HG03378 (cell line): ENCODE measurements around the gene PKDREJ.
"Not testable (repeated sequence)": the region's sequence is repeated elsewhere in the genome, so short reads cannot be mapped to it uniquely, and the experiment has no call there.

ENCODE experiments used
- ATAC-seq: cut with Tn5 transposase; IDR thresholded peaks from one replicate; pipeline ENCODE4 v1.9.1; 2021; ENCODE audit warnings: mild to moderate bottlenecking, moderate library complexity; ENCODE audit not compliant: unreplicated experiment

PKDREJ gene, protein sequence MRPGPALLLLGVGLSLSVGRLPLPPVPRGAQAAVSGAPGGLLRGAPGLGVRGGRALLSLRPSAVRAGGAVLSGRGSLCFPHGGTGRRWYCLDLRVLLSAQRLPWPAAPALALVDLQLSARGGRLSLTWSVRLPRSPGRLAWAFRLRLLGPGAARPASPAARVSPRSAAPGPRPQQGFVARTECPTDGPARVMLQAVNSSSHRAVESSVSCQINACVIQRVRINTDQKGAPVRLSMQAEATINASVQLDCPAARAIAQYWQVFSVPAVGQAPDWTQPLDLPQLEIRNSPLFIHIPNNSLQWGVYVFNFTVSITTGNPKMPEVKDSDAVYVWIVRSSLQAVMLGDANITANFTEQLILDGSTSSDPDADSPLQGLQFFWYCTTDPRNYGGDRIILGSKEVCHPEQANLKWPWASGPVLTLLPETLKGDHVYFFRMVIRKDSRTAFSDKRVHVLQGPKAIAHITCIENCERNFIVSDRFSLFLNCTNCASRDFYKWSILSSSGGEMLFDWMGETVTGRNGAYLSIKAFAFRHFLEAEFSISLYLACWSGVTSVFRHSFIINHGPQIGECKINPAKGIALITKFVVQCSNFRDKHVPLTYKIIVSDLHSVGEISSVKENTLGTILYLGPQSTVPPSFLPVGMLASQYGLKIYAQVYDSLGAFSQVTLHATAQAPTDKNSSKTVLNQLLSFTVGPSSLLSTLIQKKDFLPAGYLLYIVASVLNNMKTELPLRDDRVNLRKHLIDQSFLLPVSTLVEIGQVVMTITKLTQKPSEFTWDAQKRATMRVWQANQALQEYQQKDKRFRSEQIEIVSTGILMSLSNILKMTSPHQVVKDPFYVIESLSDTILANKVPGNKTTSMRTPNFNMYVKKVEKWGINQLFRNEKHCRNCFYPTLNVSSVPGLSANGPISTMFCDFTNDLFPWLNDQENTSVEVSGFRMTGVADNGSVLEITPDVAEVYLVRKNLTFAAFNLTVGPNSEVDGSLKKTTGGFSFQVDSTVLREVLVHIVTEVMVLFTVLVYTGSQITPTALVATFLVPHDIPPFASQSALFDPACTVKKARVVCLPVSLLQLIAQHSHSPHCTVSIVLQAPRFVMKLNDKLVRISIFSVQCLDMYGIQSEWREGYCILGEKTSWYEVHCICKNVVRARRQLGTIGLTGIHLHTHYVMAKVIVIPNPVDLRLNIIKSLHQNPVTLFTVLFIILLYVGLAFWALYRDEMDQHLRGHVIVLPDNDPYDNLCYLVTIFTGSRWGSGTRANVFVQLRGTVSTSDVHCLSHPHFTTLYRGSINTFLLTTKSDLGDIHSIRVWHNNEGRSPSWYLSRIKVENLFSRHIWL (N-terminal part only)

DNA sequence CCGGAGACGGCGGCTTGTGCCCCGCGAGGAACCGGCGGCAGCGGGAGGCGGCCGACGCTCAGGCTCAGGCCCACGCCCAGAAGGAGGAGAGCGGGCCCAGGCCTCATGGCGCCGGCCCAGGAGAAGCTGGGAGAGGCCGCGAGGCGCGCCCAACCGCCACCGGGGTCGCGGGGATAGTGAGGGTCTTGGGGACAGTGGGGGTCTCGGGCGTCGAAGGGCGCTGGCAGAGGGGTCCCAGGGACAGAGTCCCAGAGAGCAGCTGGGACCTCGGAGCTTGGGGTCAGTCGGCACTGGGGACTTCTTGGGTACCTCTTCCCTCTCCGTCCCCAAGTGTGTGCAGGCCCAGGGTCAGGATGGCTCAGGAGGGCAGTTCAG is at the start of gene PKDREJ:
Gene PKDREJ, minus strand, starts transcription at position 128 of the 375 bp plus-strand sequence. Its CDS starts 21 bp downstream, at position 107.
- ATAC-seq, result no peak

DNA sequence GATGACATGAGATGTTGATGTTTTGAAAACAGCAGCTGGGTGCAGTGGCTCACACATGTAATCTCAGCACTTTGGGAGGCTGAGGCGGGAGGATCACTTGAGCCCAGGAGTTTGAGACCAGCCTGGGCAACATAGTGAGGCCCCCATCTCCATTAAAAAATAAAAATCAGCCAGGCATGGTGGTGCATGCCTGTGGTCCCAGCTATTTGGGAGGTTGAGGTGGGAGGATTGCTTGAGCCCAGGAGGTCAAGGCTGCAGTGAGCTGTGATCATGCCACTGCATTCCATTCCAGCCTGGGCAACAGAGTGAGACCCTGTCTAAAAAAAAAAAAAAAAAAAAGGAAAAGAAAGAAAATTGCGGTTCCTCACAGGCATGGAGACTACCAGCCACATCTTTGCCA is 49.7 kb upstream of the PKDREJ start:
- not testable (repeated sequence) for ATAC-seq

DNA sequence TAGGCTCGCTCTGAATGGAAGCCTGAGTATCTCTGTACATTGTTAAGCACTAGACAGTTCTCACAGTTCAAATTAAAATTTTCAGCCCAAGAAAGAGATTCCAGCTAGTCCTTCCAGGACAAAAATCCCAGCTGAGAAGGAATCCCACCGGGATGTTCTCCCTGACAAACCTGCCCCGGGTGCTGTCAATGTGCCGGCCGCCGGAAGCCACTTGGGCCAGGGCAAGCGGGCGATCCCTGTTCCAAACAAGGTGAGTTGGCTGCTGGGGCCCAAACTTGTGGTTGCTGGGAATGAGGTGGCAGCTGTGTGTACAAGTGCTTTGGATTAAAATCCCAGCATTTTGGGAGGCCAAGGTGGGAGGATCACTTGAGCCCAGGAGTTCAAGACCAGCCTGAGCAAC is 48.9 kb upstream of the PKDREJ start:
- ATAC-seq, result no peak

DNA sequence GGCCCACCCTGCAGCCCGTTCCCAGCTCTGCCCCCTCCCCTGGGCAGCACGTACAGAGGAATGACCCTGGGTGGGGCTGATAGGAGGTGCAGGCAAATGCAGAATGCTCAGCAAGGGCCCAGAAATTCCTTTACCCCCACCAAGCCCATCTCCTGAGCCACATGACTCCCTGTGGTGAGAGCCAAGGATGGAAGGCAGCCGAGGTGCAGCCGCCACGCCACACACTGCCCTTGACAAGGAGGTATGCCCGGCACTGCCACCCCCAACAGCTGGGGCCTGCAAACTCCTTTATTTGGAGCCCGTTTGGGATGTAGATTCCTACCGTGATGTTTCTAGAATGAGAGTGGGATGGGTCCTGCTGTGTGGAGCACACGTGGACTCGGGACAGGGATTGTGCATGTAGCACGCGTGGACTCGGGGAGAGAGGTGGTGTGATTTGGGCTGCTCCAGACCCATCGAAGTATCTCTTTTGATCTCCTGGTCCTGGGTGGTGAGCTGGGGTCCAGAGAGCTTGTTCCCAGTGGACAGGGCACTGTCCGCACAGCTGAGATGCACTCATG is 46.5 kb upstream of the PKDREJ start:
- ATAC-seq, result no peak

DNA sequence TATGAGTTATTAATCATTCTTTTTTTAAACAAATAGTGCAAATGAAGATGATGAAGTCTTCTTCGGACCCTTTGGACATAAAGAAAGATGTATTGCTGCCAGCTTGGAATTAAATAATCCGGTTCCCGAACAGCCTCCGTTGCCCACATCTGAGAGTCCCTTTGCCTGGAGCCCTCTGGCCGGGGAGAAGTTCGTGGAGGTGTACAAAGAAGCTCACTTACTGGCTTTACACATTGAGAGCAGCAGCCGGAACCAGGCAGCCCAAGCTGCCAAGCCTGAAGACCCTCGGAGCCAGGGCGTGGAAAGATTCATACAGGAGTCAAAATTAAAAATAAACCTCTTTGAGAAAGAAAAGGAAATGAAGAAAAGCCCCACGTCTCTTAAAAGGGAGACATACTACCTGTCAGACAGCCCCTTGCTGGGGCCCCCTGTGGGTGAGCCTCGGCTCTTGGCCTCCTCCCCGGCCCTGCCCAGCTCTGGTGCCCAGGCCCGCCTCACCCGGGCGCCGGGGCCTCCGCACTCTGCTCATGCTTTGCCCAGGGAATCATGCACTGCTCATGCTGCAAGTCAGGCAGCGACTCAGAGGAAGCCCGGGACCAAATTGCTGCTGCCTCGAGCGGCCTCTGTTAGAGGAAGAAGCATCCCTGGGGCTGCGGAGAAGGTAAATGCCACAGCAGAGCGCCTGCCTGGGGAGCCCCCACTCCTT is 45.3 kb upstream of the PKDREJ start:
- no peak for ATAC-seq

DNA sequence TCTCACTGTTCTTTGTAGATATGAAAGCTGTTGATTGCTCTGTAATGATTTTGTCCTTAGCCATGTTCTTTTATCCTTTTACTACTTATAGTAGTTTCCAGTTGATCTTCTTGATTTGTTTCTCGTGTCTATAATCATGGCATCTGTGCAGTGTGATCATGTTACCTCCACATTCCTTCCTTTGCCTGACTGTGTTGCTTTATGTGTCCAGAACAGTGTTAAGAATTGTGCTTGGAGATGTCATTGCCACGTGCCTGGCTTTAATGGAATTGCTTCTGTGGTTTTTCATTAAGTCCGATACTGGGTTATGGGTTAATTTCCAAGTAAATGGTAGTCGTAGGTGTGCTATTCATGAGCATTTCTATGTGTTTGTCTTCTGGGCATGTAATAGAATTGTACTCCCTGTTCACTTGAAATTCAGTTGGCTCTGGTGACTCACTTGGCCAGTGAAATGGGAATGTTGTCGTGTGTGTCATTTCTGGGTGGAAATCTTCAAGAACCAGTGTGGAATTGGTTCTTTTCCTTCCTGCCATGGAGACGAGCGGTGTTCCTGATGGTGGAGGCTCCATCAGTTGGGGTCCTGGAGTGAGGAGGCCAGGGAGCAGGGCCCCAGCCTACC is 40.3 kb upstream of the PKDREJ start:
- ATAC-seq, result no peak

DNA sequence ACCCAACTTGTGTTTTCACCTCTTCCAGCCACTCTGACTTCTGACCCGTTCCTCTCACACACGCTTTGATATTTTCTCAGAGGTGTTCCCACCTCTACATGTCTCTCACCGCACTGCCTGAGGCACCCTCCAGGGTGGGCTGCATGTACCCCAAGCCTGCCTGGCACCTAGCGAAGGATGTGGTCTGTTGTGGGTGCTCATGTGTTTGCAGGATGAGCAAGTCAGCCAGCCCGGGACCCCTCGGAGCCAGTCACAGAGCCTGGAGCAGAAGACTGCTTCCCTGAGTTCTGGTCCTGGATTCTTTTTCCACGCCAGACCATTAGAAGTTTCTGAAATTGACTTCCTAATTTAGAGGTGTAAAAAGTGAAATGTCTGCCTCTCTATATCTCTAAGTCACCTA is 37.3 kb upstream of the PKDREJ start:
- ATAC-seq, result no peak

DNA sequence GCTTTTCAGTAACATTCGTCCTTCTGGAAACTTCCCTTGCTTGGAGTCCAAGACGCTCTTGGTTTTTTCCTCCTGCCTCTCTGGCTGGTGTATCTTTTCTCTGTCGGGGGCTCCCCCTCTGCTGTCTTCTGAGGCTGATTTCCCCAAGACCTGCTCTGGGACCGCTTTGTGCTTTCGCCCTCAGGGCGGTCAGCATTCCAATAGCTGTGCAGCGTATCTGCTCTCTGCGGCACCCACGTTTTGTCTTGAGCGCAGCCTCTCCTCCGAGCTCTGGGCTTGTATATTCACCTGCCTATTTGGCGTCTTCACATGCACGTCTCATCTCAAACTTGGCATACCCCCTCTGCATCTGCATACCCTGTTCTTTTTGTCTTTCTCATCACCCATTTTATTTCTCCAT is 36.0 kb upstream of the PKDREJ start:
- ATAC-seq, result no peak

DNA sequence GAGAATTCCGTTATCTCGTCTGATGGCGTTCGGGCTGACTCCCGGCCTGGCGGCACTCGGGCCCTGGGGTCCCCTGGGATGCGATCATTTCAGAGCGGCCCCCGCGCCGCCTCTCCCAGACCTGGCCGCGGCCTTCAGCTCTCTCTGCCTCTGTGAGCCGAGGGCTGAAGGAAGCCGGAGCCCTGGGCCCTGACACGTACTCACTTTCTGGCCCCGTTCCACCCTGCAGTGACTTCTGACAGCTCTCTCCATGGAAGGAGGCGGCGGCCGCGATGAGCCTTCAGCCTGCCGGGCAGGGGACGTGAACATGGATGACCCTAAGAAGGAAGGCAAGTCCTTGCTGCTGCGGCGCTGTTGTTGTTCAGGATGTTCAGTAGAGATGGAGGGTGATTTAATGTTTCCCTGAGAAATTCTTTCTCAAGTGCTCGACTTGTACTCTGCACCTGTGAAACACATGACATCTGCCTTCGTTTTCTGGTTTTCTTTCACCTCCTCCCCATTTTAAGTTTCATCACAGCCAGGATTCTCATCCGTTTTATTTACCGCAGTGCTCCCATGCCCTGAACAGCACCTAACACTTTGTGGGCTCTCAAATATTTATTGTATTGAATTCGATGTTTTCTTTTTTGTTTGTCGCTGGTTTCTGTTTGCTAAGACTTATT is 34.1 kb upstream of the PKDREJ start:
- ATAC-seq, result peak; percentile 3

DNA sequence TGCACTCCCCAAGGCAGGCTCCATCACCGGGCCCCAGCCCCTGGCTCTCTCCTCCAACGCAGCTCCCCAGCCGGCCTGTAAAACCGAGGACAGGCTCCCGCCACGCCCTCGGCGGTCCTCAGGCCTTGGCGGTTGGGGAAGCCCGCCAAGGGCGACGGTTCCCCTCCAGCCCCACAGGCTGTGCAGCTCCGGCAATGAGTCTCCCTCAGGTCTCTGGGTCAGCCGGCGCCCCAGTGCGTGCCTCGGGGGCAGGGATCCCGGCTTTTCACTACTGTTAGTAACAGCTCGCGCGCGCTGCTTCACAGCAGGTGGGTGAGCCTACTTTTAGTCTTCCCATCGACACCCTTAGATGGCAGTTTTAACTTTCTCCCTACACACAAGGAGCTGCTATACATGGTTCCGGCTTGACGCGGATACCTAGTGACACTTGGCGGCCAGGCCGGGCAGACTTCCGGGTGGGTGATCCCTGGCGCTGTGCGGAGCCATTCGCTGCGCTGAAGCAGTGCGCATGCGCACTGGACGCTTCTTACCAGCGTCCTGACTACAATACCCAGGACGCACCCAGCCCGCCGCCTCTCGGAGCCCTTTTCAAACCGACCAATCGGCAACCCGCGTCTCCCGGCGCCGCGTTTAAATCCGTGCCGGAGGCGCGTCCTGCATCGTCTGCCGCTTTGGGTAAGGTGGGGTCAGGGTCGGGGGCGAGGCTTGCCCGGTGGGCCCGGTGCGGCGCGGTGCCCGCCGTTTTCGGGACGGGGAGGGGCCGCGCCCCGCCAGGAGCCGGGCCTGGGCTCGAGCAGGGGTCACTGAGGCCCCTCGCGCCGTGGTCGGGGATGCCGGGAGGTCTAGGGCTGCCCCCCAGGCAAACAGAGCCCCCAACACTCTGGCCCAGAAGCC is 33.4 kb upstream of the PKDREJ start, which contains the start of gene GTSE1:
Gene GTSE1, plus strand, starts transcription at position 614 of the 894 bp plus-strand sequence. CDS start 531 bp downstream, outside the sequence.
- peak; percentile 87 for ATAC-seq

DNA sequence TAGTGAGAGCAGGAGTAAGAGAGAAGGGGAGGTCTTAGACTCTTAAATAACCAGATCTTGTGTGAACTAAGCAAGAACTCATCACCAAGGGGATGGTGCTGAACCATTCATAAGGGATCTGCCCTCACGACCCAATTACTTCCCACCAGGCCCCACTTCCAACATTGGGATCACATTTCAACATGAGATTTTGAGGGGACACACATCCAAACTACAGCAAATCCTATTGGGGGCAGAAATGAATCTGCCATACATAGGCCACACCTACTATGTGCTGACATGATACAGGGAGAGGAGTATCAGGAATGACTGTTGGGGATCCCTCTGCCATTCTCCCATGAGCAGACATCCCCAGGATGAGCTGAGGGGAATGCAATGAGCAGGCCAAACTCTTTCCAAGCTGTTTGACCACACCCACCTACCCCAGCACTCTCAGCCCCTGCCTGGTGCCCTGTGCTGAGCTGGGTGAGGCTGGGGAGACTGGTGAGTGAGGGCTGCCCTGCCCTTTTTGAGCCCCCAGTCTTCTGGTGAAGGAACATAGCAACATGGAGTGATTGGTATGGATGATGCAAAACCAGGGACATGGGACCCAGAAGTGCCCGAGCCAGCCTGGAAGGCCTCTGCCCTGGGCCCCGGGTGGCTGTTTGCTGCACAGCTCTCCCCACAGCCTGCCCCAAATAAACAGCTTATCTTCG is 32.3 kb upstream of the PKDREJ start:
- no peak for ATAC-seq

DNA sequence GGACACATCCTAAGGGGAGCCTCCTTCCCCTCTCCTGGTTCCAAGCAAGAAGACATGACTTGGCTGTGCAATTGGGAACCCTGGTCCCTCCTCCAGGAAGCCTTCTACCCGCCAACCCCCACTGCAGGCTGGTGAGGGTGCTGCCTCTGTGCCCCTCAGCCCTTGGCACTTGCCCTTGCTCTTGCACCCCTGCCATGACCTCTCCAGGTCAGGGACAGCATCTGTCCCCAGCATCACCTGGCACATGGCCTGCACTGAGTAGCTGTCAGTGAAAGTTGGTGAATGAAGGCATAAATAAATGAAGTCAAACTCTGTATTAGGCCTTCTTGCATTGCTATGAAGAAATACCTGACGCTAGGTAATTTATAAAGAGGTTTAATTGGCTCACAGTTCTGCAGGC is 31.6 kb upstream of the PKDREJ start:
- ATAC-seq, result no peak

DNA sequence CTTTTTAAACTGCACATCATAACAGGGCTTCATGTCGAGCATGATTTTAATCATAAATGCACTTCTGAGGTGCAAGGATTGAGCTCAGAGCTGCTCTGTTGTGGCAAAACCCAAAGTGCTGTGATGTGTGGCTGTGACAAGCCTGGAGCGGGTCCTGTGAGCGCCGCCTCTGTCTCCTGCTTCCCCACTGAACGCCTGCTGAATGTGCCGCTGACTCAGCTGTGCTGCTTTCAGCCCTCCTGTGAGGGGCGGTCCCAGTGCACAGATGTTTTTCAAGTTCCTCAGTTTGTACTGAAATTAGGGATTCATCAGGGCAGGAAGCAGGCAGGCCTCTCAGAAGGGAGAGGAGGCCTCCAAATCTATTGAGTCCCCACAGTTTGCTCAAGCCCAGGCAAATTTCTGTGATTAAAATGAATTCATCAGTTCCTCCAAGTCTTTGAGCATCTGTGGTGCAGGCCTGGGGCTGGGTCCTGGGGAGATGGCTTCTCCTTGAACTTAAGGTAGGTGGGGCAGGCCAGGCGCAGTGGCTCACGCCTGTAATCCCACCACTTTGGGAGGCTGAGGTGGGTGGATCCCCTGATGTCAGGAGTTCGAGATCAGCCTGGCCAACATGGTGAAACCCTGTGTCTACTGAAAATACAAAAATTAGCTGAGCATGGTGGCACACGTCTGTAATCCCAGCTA is 30.6 kb upstream of the PKDREJ start:
- no peak for ATAC-seq

DNA sequence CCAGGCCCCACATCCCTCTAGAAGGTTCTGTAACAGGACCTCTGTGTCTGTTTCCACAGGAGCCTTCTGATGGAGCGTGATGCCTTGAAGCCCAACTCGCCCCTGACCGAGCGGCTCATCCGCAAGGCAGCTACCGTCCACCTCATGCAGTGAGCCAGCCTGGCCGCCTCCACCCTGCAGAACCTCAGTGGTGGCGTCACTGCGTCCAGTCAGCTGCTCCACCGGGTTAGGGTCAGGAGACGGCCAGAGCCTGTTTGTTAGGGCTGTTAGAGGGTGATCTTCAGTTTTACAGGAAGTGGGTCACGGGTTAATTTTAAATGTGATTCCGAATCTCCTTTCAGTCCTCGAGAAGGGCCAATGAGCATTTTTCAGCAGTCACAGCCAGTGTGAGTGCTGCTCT is 29.6 kb upstream of the PKDREJ start:
- no peak for ATAC-seq

DNA sequence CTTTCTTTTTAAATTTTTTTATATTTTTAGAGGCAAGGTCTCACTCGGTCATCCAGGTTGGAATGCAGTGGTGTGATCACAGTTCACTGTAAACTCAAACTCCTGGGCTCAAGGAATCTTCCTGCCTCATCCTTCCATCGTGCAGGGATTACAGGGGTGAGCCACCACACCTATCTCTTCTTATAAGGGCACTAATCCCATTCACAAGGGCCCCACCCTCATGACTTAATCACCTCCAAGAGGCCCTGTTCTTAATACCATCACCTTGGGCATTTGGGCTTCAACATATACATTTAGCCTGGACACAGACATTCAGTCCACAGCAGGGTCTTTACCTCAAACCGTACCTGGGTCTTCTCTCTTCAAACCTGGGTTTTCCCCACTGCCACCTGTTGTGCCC is 29.0 kb upstream of the PKDREJ start:
- no peak for ATAC-seq

DNA sequence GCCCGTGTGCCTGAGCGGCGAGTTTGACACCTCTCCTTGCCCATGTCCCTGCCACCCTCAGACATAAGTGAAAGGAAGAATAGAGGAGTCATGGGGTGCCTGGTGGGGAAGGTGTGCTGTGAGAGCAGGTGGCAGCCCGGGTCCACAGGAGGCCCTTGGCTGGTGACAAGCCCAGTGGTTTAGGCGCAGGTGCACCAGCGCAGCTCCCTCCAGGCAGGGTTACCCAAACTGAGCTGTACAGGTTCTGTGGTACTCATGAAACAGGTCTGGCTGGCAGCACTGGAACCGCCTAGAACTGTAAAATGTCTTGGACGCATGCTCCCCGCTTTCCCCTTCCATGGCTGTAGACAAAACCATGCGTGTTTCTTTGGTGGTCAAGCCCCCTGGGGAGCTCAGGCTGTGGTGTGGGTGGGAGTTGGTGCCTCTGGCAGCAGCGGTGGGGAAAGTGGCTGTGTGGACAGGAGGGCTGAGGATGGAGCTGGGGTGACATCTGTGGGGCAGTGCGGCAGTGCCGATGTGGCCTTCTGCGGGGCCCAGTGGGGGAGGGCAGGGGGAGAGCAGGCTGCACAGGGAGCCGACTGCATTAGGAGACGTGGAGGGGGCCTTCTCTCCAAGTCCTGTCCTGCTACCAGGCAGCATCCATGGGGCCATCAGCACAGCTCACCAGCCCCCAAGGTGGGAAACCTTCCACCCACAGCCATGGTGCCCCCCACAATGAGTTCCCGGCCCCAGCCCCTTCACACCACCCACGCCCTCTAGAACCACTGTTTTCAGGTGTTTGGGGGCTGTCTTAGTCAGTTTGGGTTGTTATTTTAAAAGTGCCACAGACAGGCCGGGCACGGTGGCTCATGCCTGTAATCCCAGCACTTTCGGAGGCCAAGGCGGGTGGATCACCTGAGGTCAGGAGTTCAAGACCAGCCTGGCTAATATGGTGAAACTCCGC is 28.0 kb upstream of the PKDREJ start:
- ATAC-seq, result no peak
